ENCODE data around the gene PCDH12.
A peak's percentile ranks its signal among the peaks of the same experiment; 100 is the strongest.
"Not testable (repeated sequence)": the region's sequence is repeated elsewhere in the genome, so short reads cannot be mapped to it uniquely, and the experiment has no call there.

Gene PCDH12

DNA sequence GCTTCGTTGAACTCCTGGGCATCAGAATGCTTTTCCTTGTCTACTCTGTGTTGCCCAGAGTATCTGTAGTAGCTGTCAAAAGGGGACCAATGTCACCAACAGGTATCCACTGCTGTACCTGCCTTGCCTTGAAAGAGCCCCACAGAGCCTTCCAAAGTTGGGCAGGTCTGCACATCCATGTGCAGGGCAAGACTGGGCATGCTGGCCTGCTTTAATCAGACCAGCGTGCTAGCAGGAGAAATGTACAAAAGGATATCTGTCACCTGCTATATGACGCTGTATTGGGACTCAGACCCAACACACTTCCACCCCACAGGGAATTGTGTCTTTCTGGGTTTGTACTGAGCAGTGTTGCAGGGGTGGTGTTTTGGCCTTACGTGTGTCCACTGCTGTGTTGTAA lies 22.5 kb downstream of the PCDH12 start:
- DNase-seq, result no peak

DNA sequence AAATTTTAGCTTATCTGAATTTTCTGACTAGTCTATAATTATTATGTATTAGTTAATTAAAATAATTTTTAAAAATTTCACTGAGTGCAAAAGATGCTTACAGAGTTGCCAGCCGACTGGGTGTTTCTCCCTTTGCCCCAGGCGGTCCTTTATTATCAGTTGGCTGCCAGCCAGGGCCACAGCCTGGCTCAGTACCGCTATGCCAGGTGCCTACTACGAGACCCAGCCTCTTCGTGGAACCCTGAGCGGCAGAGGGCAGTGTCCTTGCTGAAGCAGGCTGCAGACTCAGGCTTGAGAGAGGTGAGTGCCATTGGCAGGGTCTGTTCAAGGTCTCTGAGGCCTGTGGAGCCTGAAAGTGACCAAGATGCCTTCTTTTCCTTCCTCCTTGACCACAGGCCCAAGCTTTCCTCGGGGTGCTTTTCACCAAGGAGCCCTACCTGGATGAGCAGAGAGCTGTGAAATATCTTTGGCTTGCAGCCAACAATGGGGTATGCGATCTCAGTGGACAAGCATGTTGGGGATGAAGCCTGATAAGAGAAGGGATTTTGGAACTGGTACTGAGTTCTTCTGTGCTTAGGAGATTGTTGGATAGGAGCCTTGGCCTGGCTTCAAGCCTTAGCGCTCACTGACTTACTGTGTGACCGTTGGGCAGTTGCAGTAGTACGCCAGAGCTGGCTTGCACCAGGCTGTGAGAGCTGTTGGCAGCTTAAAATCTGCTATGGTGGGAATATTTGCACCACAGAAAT lies 23.7 kb downstream of the PCDH12 start:
- no peak for DNase-seq

DNA sequence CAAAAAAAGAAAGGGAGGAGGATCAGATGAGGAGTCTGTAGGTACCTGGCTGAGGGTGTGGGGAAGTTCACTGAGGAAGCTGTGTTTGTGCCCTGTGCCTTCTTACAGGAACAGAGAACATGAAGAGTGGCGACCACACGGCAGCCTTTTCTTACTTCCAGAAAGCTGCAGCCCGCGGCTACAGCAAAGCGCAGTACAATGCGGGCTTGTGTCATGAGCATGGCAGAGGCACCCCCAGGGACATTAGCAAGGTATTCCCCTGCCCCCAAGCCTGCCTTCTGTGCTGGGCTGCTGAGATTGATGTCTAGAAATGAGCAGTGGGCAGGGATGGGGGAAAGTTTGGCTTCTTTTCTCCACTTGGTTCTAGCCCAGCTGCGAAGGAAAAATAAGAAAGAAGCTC lies 24.9 kb downstream of the PCDH12 start:
- DNase-seq, result no peak

DNA sequence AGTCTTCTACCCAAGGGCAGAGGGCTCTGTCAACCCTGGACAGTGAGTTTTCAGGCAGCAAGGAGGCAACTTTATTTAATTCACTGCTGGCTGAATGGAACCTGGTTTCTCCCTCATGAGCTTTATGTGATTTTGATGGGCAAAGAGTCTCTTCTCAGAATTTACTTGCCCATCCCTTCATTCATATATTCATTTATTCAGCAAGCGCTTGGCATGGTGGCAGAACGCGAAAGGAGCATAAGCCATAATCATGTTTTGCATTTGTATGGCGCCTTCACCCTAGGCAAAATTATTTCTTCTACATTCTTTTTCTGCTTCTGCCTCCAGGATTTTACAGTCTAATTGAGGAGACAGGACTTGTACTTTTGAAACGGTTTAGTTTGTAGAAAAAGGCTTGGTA lies 26.3 kb downstream of the PCDH12 start:
- no peak for DNase-seq

DNA sequence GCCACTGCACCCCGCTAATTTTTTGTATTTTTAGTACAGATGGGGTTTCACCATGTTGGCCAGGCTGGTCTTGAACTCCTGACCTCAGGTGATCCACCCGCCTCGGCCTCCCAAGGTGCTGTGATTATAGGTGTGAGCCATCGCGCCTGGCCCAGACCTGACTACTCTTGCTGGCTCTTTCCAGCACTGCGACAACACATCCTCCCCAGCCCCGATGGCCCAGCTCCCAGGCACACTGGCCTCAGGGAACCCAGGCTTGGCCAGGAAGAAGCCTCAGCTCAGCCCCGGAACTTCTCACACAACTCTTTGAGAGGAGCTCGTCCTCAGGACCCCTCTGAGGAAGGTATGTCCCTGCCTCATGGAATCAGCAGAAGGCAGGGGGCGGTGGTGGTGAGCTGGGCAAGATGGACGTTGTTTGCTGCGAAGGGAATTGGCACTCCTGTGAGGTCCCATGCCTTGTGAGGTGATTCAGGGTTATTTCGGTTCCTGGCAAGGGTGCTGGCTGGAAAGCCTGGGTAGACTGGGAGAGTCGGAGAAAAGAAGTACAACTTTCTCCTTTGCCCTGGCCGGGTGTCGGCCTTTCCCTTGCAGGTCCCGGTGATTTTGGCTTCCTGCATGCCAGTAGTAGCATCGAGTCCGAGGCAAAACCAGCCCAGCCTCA lies 28.5 kb downstream of the PCDH12 start:
- DNase-seq, result no peak

DNA sequence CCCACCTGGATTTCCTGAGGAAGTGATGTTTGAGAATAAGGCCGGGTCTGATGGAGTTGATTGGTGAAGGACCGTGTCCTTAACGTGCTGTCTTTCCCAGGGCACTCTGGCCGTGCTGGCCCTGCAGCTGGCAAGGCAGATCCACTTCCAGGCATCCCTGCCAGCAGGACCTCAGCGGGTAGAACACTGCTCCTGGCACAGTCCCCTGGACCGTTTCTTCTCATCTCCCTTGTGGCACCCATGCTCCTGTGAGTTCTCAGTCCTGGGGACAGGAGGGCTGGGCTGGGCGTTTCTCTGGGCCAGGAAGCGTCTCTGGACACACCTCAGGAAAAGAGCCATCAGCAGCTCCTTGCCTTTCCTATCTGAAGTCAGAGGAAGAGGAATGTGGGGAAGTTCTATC lies 30.0 kb downstream of the PCDH12 start:
- DNase-seq, result no peak

DNA sequence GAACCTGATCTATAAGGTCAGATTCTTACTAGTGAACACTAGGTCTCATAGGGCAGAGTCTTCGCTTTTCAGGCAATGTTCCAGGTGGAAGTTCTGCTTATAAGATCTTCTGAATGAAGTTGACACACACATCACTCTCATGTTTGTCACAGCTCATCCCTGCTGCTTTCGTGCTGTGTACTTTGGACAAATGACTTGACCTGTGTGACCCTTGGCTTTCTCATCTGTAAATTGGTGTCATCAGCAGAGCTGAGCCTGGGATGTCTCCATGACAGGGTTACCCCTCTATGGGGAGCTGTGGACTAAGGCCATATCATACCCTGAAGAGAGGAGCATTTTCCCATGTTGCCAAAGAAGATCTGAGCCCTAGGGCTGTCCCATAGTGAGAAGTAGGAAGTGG lies 31.6 kb downstream of the PCDH12 start:
- DNase-seq, result no peak

- DNase-seq, result peak; percentile 96 to 98
Measured at GRCh38 chr5:141923448-141924313, 34.3 kb downstream of the PCDH12 start, which contains the start of gene DELE1. DELE1 (plus strand) TSS chr5:141923871; CDS start chr5:141923942, 71 bp downstream.

- DNase-seq, result not testable (repeated sequence)
Measured at GRCh38 chr5:141922827-141923447, 35.1 kb downstream of the PCDH12 start.

DNA sequence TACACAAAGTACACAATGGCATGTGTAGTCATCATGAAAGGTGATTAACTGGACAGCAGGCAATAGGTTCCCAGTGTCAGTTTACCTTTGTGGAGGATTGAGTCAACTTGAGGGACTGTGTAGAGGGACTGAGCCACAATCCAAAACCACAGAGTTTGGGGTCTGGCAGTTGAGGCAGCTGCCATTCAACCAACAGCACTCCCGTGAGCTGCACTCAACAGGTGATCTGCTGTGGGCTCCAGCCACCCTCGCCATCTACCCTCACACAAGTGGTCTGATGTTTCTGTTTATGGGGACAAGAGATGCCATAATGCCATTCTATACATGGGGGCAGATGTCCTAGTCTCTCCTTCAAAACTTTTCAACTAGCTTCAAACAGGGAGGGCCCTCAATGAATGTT lies 37.2 kb downstream of the PCDH12 start:
- no peak for DNase-seq

- DNase-seq, result no peak
Measured at GRCh38 chr5:141919218-141920119, 38.5 kb downstream of the PCDH12 start.

- no peak for DNase-seq
Measured at GRCh38 chr5:141917760-141918159, 40.2 kb downstream of the PCDH12 start.

DNA sequence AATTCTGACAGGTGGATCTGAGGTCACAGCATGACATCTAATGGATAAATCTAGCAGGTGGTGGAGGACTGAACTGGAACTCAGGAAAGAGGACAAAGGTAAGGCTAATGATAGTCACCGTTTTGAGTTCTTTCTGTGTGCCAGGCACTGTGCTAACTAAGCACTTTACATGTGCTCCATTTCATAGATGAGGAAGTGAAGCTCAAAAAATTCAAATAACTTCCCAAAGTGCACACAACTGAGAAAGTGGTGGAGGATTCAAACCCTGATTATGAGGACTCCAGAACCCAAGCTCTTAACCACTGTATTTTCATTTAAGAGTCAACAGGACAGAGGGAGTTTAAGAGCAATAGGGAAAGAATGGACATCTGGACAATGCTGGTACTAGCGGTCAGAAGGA lies 41.5 kb downstream of the PCDH12 start:
- no peak for DNase-seq

DNA sequence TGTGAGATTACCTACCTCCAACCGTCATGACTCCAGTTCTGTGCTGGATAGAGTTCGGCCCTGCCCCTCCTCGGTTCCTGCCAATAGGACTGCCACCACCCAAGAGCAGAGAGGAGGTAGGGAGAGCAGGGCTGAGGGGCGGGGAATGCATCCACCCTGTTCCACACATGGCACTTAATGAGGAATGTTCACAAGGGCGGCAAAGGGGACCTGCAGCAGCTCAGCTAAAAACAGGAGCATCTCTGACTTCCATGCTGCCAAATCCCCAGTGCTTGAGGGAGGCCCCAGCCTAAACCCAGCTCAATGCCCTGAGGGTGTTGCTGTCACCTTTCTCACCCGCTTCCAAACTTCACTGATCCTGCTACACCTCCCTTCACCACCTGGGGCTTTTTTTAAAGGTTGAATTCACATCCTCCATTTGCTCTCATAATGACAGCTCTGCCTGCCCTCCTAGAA lies 42.1 kb downstream of the PCDH12 start:
- no peak for DNase-seq

- DNase-seq, result no peak
Measured at GRCh38 chr5:141914797-141915196, 43.2 kb downstream of the PCDH12 start.

DNA sequence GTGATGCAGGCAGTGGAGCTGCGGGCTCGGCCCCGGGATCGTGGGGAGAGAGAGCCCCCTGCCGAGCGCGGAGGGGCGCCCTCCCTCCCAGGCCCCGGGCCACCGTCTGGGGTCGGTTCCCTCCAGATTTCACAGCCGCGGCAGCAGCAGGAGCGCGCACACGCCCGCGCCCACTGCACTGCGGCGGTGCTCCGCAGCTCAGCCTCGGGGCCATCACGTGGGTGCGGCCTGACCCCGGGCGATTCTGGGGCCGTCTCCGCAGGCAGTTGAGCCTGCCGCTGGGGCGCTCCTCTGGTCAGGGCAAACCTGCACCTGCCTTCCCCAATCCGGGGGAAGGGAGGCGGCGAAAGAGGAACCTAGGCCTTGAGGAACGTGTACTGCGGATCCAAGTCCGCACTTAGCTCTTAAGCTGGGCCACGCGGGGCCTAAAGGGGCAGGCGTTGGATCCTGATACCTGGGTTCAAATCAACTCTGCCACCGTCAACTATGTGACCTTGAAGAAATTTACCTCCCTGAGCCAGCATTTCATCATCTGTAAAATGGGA lies 43.7 kb downstream of the PCDH12 start:
- no peak for DNase-seq

- DNase-seq, result no peak
Measured at GRCh38 chr5:141913560-141914198, 44.3 kb downstream of the PCDH12 start.

- peak in 1 of 2 experiments; percentile 29 for DNase-seq
Measured at GRCh38 chr5:141910271-141910673, 47.7 kb downstream of the PCDH12 start.

GRCh38 chr5:141909212-141909611 lies 48.8 kb downstream of the PCDH12 start:
- no peak for DNase-seq

DNA sequence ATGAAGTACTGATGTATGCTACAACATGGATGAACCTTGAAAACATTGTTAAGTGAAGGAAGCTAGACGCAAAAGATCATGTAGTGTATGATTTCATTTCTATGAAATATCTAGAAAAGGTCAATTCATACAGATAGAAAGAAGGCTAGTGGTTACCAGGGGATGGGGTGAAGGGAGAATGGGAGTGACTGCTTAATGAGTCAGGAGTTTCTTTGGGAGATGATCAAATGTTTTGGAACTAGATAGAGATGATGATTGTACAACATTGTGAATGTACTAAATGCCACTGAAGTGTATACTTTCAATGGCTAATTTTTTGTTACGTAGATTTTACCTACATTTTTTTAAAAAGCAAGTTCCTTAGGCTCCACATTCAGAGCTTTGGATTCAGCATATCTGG lies 49.2 kb downstream of the PCDH12 start:
- no peak for DNase-seq

- no peak for DNase-seq
Measured at GRCh38 chr5:141906972-141907371, 51.0 kb downstream of the PCDH12 start.
